ENCODE results near the gene ASCL1.

- TF ChIP-seq CTCF (IDR thresholded peaks at IDR 0.05 in 8 of 11, conservative IDR thresholded peaks at IDR 0.05 in 3 of 11) (no peak), POLR2AphosphoS5 (IDR thresholded peaks at IDR 0.05) (no peak), POLR2A (IDR thresholded peaks at IDR 0.05) (no peak)
Measured at GRCh38 chr12:102993537-102993936, 36.1 kb downstream of the ASCL1 start.
